HCT116 (cell line): ENCODE data around the gene ODF2L. TPM values are rescaled to one million over a fixed set of nuclear protein-coding genes. Genes with fewer than 3 reads are reported as not detected.

Experiments used
- ATAC-seq: fragments of 200-7000 bp; cut with Tn5 transposase; 2 replicates; pipeline ENCODE4 v1.9.1; 2020; ENCODE audit warnings: mild to moderate bottlenecking, moderate library complexity
- BruUV-seq: library from RNA; stranded (reverse); fragments of 400-500 nt; replicated peaks from 2 replicates; lab custom pipeline; 2021; lab: Mats Ljungman, UMichigan
- CTCF ChIA-PET: fragments of 300-600 bp; sonication (Branson Sonifier 250); formaldehyde crosslinking; loops from one replicate; lab custom pipeline; 2021; ENCODE audit warnings: antibody characterized with exemption; lab: Charles Lee
- POLR2A ChIA-PET: fragments of 300-600, 350-600 bp; sonication (Branson Sonifier 250); formaldehyde crosslinking; loops from one replicate; lab custom pipeline; 2021; ENCODE audit warnings: antibody characterized with exemption; lab: Charles Lee
- RAD21 ChIA-PET, 2 experiments: fragments of 300-600 bp; sonication (Branson Sonifier 250); formaldehyde crosslinking; loops; one replicate each; lab custom pipeline; 2023; ENCODE audit warnings: low total read pairs in 2 of 2; ENCODE audit not compliant: uncharacterized antibody in 2 of 2, unreplicated experiment in 2 of 2, low non-redundant PET in 1 of 2; lab: Charles Lee
- DNase-seq: peaks from one replicate; pipeline ENCODE4 v3.0.0-alpha.2; 2010; ENCODE audit warnings: low read depth, low spot score
- H2AFZ ChIP-seq: fragments of 200-600 bp; shearing (Covaris generic), sonication (generic); 2 replicates; pipeline ENCODE4 v1.6.1; 2017; ENCODE audit warnings: low read depth, mixed run types, mixed read lengths, antibody characterized with exemption, low read length; ENCODE audit not compliant: poor library complexity, severe bottlenecking
- H3K27ac ChIP-seq: 2 replicates; pipeline ENCODE4 v1.5.1; 2012; ENCODE audit warnings: low read depth, low read length
- H3K27me3 ChIP-seq: fragments of 200-600 bp; sonication (generic); 2 replicates; pipeline ENCODE4 v1.6.1; 2016; ENCODE audit warnings: mixed run types, low read length, mixed read lengths; ENCODE audit not compliant: insufficient read depth
- H3K36me3 ChIP-seq, 2 experiments: fragments of 200-500 bp in 1 of 2; fragments of 200-600 bp in 1 of 2; sonication (Bioruptor generic) in 1 of 2; sonication (generic) in 1 of 2; 2 replicates each; pipeline versions ENCODE4 v1.5.1 to v1.6.1; 2014 to 2016; ENCODE audit warnings: low read length in 2 of 2, inconsistent platforms in 1 of 2, mixed read lengths in 1 of 2, mixed run types in 1 of 2; ENCODE audit not compliant: insufficient read depth in 2 of 2, control insufficient read depth in 1 of 2
- H3K4me1 ChIP-seq, 2 experiments: fragments of 200-600 bp in 1 of 2; sonication (generic) in 1 of 2; 2 replicates each; pipeline versions ENCODE4 v1.5.1 to v1.6.1; 2012 to 2017; ENCODE audit warnings: low read length in 2 of 2, inconsistent platforms in 1 of 2, mild to moderate bottlenecking in 1 of 2, mixed read lengths in 1 of 2, mixed run types in 1 of 2, moderate library complexity in 1 of 2; ENCODE audit not compliant: insufficient read depth in 2 of 2, control insufficient read depth in 1 of 2
- H3K4me2 ChIP-seq: fragments of 200-600 bp; sonication (generic); 2 replicates; pipeline ENCODE4 v1.6.1; 2017; ENCODE audit warnings: mixed run types, low read length, mixed read lengths
- H3K4me3 ChIP-seq, 2 experiments: fragments of 200-600 bp in 1 of 2; sonication (generic) in 1 of 2; replicated peaks in 1 of 2; 2 replicates each; pipeline ENCODE4 v1.5.1; 2011 to 2016; ENCODE audit warnings: low read length in 2 of 2, control low read depth in 1 of 2, low read depth in 1 of 2, mild to moderate bottlenecking in 1 of 2, mixed read lengths in 1 of 2, mixed run types in 1 of 2
- H3K79me2 ChIP-seq: fragments of 200-600 bp; sonication (generic); 2 replicates; pipeline ENCODE4 v1.6.1; 2017; ENCODE audit warnings: mild to moderate bottlenecking, mixed run types, low read length, moderate library complexity, mixed read lengths; ENCODE audit not compliant: insufficient read depth
- H3K9ac ChIP-seq: fragments of 200-600 bp; sonication (generic); 2 replicates; pipeline ENCODE4 v1.6.1; 2016; ENCODE audit warnings: low read length, mixed read lengths
- H3K9me2 ChIP-seq: fragments of 200-600 bp; sonication (generic), shearing (Covaris generic); 2 replicates; pipeline ENCODE4 v1.6.1; 2017; ENCODE audit warnings: mixed run types, mild to moderate bottlenecking, moderate library complexity; ENCODE audit not compliant: insufficient read depth
- H3K9me3 ChIP-seq, 2 experiments: fragments of 200-500 bp in 1 of 2; fragments of 200-600 bp in 1 of 2; sonication (Bioruptor generic) in 1 of 2; sonication (generic) in 1 of 2; 2 replicates each; pipeline ENCODE4 v1.6.1; 2014 to 2017; ENCODE audit warnings: low read length in 2 of 2, mixed read lengths in 2 of 2, inconsistent platforms in 1 of 2, low read depth in 1 of 2, mild to moderate bottlenecking in 1 of 2, mixed run types in 1 of 2, moderate library complexity in 1 of 2; ENCODE audit not compliant: control insufficient read depth in 1 of 2, insufficient read depth in 1 of 2
- H4K20me1 ChIP-seq: fragments of 200-600 bp; sonication (generic), shearing (Covaris generic); 2 replicates; pipeline ENCODE4 v1.6.1; 2017; ENCODE audit warnings: mixed run types, mild to moderate bottlenecking, moderate library complexity; ENCODE audit not compliant: insufficient read depth
- CBX3 ChIP-seq: IDR thresholded peaks from 2 replicates; pipeline ENCODE4 v1.6.1; 2012; ENCODE audit warnings: low read depth
- CEBPB ChIP-seq: IDR thresholded peaks from 2 replicates; pipeline ENCODE4 v1.6.1; 2012; ENCODE audit warnings: low read depth
- EGR1 ChIP-seq: IDR thresholded peaks from 2 replicates; pipeline ENCODE4 v1.6.1; 2012; ENCODE audit warnings: low read depth
- ELF1 ChIP-seq: IDR thresholded peaks from 2 replicates; pipeline ENCODE4 v1.6.1; 2012; ENCODE audit warnings: low read depth, borderline replicate concordance
- RAD21 ChIP-seq: IDR thresholded peaks from 2 replicates; pipeline ENCODE4 v1.6.1; 2012; ENCODE audit warnings: low read depth, mild to moderate bottlenecking
- SIN3A ChIP-seq: IDR thresholded peaks from 2 replicates; pipeline ENCODE4 v1.6.1; 2012; ENCODE audit warnings: low read depth
- SP1 ChIP-seq: IDR thresholded peaks from 2 replicates; pipeline ENCODE4 v1.6.1; 2012; ENCODE audit warnings: low read depth
- SRF ChIP-seq: IDR thresholded peaks from 2 replicates; pipeline ENCODE4 v1.6.1; 2012; ENCODE audit warnings: low read depth
- intact Hi-C: fragments of 100-400 bp; cut with micrococcal nuclease; formaldehyde crosslinking; loops from 2 replicates; pipeline ENCODE4 v1.10.0; 2022
- total RNA-seq: library from RNA; stranded (reverse); gene quantifications from one replicate; pipeline ENCODE4 v1.2.1, GENCODE V29; 2021; ENCODE audit not compliant: unreplicated experiment
- TF ChIP-seq, protein P1 (sequence below): IDR thresholded peaks from 2 replicates; pipeline ENCODE4 v1.6.1; 2011; ENCODE audit warnings: mild to moderate bottlenecking, low read length, moderate library complexity; ENCODE audit not compliant: insufficient replicate concordance; ENCODE audit errors: extremely low read depth
- TF ChIP-seq, protein P2 (sequence below): IDR thresholded peaks from 2 replicates; pipeline ENCODE4 v1.6.1; 2012
- TF ChIP-seq, protein P3 (sequence below): IDR thresholded peaks from 2 replicates; pipeline ENCODE4 v1.6.1; 2012; ENCODE audit warnings: low read depth

The ODF2L gene
- total RNA-seq, 1 experiment from 2014 or later: 33.7 TPM

DNA sequence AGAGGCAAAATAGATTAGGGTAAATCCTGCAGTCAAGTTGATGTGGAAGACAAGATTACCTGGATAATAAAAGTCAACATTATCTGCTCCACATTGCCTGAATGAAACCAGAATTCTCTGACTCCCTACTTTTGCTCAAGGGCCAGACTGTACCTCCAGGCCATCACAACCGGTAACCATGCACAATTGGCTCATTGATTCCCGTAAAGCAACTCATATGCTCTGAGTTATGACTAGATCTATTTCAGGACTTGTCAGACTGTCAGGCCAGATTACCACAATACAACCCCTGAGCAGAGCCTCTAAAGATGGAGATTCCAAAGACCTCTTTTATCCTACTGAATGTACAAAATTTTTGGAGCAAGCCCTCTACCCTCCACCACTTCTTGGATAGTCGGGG lies 90.4 kb downstream of the ODF2L start:
- Histone ChIP-seq H3K4me3 (no peak overlapping the region), H3K9me2 (no peaks in the 10 kb centered on the region), H3K4me1 (no peaks in the 10 kb centered on the region), H3K36me3 (no peaks in the 10 kb centered on the region), H3K9ac (no peak overlapping the region), H2AFZ (no peak overlapping the region), H3K27me3 (no peaks in the 10 kb centered on the region), H3K27ac (no peak overlapping the region), H3K79me2 (no peaks in the 10 kb centered on the region), H3K9me3 (no peaks in the 10 kb centered on the region), H3K4me2 (no peak overlapping the region), H4K20me1 (no peaks in the 10 kb centered on the region)
- DNase-seq (no peak), ATAC-seq (no peak)
- POLR2A ChIA-PET: no interaction called here
- intact Hi-C loops: no loop called here
- RAD21 ChIA-PET: no interaction called here
- BruUV-seq: no TSS peak
- no peak for TF ChIP-seq EGR1
- TF ChIP-seq, protein P1, sequence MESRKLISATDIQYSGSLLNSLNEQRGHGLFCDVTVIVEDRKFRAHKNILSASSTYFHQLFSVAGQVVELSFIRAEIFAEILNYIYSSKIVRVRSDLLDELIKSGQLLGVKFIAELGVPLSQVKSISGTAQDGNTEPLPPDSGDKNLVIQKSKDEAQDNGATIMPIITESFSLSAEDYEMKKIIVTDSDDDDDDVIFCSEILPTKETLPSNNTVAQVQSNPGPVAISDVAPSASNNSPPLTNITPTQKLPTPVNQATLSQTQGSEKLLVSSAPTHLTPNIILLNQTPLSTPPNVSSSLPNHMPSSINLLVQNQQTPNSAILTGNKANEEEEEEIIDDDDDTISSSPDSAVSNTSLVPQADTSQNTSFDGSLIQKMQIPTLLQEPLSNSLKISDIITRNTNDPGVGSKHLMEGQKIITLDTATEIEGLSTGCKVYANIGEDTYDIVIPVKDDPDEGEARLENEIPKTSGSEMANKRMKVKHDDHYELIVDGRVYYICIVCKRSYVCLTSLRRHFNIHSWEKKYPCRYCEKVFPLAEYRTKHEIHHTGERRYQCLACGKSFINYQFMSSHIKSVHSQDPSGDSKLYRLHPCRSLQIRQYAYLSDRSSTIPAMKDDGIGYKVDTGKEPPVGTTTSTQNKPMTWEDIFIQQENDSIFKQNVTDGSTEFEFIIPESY: no peak
- CTCF ChIA-PET: no interaction called here

DNA sequence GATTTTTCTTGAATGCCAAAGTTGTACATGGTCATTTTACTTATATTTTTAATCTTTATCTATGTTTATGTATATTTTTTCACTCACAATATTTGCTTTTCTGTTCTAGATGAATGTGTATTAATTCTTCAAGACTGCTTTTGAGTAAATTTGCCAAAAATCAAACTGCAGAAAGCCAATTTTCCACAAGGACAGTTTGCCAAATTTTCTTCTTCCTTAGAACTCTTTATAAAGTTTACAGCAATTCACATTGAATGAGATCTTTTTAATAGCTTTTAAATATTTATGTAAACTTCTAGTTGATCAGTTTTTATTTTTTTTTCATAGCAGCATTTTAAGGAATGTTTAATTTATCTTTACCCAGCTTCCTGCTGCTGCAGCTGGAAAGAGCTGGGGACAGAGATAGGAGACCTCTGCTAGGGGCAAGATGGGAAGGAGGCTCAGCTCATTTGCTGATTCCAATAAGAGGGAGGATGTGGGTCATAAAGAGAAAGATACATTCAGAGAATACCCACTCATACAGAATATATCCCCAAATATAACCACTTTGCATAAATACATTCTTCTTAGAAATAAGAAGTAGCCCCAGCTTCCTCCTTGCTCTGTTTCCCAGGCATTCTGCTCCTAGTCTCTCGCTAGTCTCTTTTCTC lies 93.0 kb downstream of the ODF2L start:
- Histone ChIP-seq H3K4me3 (no peak overlapping the region), H4K20me1 (no peaks in the 10 kb centered on the region), H3K27me3 (no peaks in the 10 kb centered on the region), H3K27ac (no peak overlapping the region), H3K9ac (no peak overlapping the region), H3K79me2 (no peaks in the 10 kb centered on the region), H3K36me3 (no peaks in the 10 kb centered on the region), H3K4me2 (no peak overlapping the region), H3K9me2 (no peaks in the 10 kb centered on the region), H3K9me3 (no peaks in the 10 kb centered on the region), H2AFZ (no peak overlapping the region), H3K4me1 (no peaks in the 10 kb centered on the region)
- DNase-seq: no peak
- BruUV-seq: no TSS peak
- intact Hi-C loops: no loop called here
- CTCF ChIA-PET: no interaction called here
- RAD21 ChIA-PET: no interaction called here
- no peak for ATAC-seq
- POLR2A ChIA-PET: no interaction called here
- TF ChIP-seq EGR1 (no peak), CBX3 (no peak), SIN3A (no peak), SRF (no peak), ELF1 (no peak), RAD21 (no peak), SP1 (no peak), CEBPB (no peak)
- TF ChIP-seq, protein P2, sequence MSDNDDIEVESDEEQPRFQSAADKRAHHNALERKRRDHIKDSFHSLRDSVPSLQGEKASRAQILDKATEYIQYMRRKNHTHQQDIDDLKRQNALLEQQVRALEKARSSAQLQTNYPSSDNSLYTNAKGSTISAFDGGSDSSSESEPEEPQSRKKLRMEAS: no peak
- TF ChIP-seq, protein P1: no peak
- TF ChIP-seq, protein P3, sequence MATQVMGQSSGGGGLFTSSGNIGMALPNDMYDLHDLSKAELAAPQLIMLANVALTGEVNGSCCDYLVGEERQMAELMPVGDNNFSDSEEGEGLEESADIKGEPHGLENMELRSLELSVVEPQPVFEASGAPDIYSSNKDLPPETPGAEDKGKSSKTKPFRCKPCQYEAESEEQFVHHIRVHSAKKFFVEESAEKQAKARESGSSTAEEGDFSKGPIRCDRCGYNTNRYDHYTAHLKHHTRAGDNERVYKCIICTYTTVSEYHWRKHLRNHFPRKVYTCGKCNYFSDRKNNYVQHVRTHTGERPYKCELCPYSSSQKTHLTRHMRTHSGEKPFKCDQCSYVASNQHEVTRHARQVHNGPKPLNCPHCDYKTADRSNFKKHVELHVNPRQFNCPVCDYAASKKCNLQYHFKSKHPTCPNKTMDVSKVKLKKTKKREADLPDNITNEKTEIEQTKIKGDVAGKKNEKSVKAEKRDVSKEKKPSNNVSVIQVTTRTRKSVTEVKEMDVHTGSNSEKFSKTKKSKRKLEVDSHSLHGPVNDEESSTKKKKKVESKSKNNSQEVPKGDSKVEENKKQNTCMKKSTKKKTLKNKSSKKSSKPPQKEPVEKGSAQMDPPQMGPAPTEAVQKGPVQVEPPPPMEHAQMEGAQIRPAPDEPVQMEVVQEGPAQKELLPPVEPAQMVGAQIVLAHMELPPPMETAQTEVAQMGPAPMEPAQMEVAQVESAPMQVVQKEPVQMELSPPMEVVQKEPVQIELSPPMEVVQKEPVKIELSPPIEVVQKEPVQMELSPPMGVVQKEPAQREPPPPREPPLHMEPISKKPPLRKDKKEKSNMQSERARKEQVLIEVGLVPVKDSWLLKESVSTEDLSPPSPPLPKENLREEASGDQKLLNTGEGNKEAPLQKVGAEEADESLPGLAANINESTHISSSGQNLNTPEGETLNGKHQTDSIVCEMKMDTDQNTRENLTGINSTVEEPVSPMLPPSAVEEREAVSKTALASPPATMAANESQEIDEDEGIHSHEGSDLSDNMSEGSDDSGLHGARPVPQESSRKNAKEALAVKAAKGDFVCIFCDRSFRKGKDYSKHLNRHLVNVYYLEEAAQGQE: no peak
